HEK293T (cell line): Measurements from ENCODE around the gene CHD9NB.

Source experiments
- FOXA1 ChIP-seq: fragments of 450-650 bp; IDR thresholded peaks from 2 replicates; pipeline ENCODE4 v1.6.1; 2016; ENCODE audit warnings: mild to moderate bottlenecking
- SP1 ChIP-seq: fragments of 450-650 bp; IDR thresholded peaks from 2 replicates; pipeline ENCODE4 v1.6.1; 2017

- no peak for TF ChIP-seq SP1
- TF ChIP-seq FOXA1 = no peak
These were observed 11.9 kb downstream of the CHD9NB start for GRCh38 chr16:53040788-53041187.
